ENCODE results near the gene ADAM12. TPM values are rescaled to one million over a fixed set of nuclear protein-coding genes. Genes with fewer than 3 reads are reported as not detected.

The ADAM12 gene
- total RNA-seq, 2 donors from 2014 or later: under 0.01 to 0.52 TPM

DNA sequence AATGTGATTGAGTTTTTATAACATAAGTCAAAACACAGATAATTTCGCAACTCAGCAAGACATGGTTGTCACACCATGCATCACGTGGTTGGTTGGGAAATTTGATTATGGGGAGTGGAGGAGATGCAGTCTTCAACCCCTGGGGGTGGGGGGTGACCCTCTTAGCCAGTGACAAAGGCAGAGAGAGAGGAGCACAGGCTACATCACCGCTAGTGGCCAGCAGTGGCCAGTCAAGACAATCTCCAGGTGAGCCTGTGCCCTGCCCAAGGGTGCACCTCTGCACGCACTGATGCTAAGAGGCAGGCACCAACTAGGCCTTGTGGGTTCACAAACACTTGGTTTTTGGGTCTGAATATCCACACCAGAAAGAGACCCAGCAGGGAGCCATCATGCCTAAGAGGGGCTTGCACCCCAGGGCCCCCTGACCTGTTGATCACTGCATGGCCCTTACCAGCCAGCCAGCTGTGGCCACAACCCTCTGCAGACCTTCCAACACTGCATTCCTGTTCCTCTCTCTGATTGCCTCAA is 247.5 kb downstream of the ADAM12 start:
- Histone ChIP-seq H3K27ac (no peak overlapping the region), H3K9me3 (no peaks in the 10 kb centered on the region), H3K36me3 (replicated peaks in 1 of 2; ENCODE audit: insufficient read depth in 1 of 2, low read depth in 2 of 2) (no peaks in the 10 kb centered on the region), H3K4me3 (no peak overlapping the region), H3K27me3 (no peaks in the 10 kb centered on the region), H3K4me1 (no peaks in the 10 kb centered on the region)
- intact Hi-C loops (cut with DNase I): no loop called here
- ATAC-seq (no peak), DNase-seq (no peak)
- WGBS, 2 donors: 67 to 75% methylated on average over 3 to 4 of the region's 4 CpGs
- TF ChIP-seq POLR2A (IDR thresholded peaks at IDR 0.05): no peak
- TF ChIP-seq CTCF (IDR thresholded peaks at IDR 0.05): no peak

GRCh38 chr10:126137562-126138221 is 250.6 kb downstream of the ADAM12 start:
- DNase-seq (no peak), ATAC-seq (no peak)
- no peaks in the 10 kb centered on the region for H3K9me3 ChIP-seq
- 75 to 76% methylated on average over 4 of the region's 4 CpGs for WGBS, 2 donors
- H3K36me3 ChIP-seq (replicated peaks in 1 of 2; ENCODE audit: insufficient read depth in 1 of 2, low read depth in 2 of 2): no peaks in the 10 kb centered on the region
- intact Hi-C loops (cut with DNase I): no loop called here
- H3K4me3 ChIP-seq: no peak overlapping the region
- H3K27me3 ChIP-seq: no peaks in the 10 kb centered on the region
- no peaks in the 10 kb centered on the region for H3K4me1 ChIP-seq
- no peak overlapping the region for H3K27ac ChIP-seq
- TF ChIP-seq CTCF (IDR thresholded peaks at IDR 0.05) (no peak), POLR2A (IDR thresholded peaks at IDR 0.05) (no peak)

DNA sequence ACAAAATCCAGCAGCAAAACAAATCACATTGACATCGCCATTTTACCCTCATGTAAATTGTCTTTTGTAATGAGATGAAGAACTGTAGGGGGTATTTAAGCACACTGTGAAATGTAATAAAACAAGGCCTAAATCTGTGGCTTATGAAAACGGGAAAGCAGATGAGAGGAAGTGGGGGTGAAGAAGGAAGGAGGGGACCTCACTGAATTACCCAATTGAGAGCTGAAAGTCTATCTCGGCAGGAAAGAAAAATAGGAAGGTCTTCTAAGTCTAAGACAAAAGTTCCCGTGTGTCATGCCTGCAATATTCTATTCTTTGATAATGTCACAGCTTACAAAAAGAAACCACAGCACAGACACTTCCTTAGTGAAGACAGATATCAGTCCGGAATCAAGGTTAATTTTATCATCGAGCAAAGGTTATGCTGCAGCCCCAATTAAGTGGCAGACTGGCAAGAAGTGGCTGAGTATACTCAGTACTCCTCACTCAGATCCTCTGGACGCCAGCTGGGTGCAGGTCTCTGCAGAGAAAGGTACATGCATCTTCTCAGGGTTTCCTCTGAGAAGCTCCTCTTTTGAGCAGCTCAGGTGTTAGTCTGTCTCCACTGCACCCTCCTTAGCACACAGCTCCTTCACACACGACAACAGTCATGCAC is 252.2 kb downstream of the ADAM12 start:
- intact Hi-C loops (cut with DNase I): no loop called here
- 54 to 56% methylated on average over 8 of the region's 8 CpGs for WGBS, 2 donors
- TF ChIP-seq CTCF (IDR thresholded peaks at IDR 0.05) (no peak), POLR2A (IDR thresholded peaks at IDR 0.05) (no peak)
- Histone ChIP-seq H3K4me1 (no peaks in the 10 kb centered on the region), H3K36me3 (replicated peaks in 1 of 2; ENCODE audit: insufficient read depth in 1 of 2, low read depth in 2 of 2) (no peaks in the 10 kb centered on the region), H3K27ac (no peak overlapping the region), H3K4me3 (no peak overlapping the region), H3K9me3 (no peaks in the 10 kb centered on the region), H3K27me3 (no peaks in the 10 kb centered on the region)
- ATAC-seq (no peak), DNase-seq (no peak)

- Histone ChIP-seq H3K4me1 (no peaks in the 10 kb centered on the region), H3K4me3 (no peak overlapping the region), H3K27ac (no peak overlapping the region), H3K36me3 (replicated peaks in 1 of 2; ENCODE audit: insufficient read depth in 1 of 2, low read depth in 2 of 2) (no peaks in the 10 kb centered on the region), H3K27me3 (no peaks in the 10 kb centered on the region), H3K9me3 (no peaks in the 10 kb centered on the region)
- ATAC-seq (no peak), DNase-seq (no peak)
- 64 to 79% methylated on average over 4 of the region's 4 CpGs for WGBS, 2 donors
- TF ChIP-seq POLR2A (IDR thresholded peaks at IDR 0.05): no peak
- TF ChIP-seq CTCF (IDR thresholded peaks at IDR 0.05): no peak
- intact Hi-C loops (cut with DNase I): no loop called here
Observed at GRCh38 chr10:126135177-126135576, 253.1 kb downstream of the ADAM12 start.
